WERI-Rb-1 (cell line): ENCODE data around the gene TGFBR3L.
A peak's percentile ranks its signal among the peaks of the same experiment; 100 is the strongest.

Experiments
- DNase-seq: peaks from one replicate; pipeline ENCODE4 v3.0.0-alpha.2; 2020
- H3K27ac ChIP-seq: fragments of 250-450 bp; sonication (Bioruptor Pico); 2 replicates; pipeline ENCODE4 v1.5.1; 2020; ENCODE audit warnings: mild to moderate bottlenecking, moderate library complexity
- H3K27me3 ChIP-seq: fragments of 250-450 bp; sonication (Bioruptor Pico); 2 replicates; pipeline ENCODE4 v1.5.1; 2021; ENCODE audit warnings: mild to moderate bottlenecking, low read depth, moderate library complexity; ENCODE audit not compliant: insufficient read depth, severe bottlenecking
- H3K36me3 ChIP-seq: fragments of 250-450 bp; sonication (Bioruptor Pico); 2 replicates; pipeline ENCODE4 v1.5.1; 2020; ENCODE audit warnings: mild to moderate bottlenecking, moderate library complexity
- H3K4me3 ChIP-seq: 2 replicates; pipeline ENCODE4 v1.5.1; 2011; ENCODE audit warnings: low read depth, mild to moderate bottlenecking, control low read depth, low read length
- H3K9me3 ChIP-seq: fragments of 250-450 bp; sonication (Bioruptor Pico); 2 replicates; pipeline ENCODE4 v1.5.1; 2021; ENCODE audit warnings: mild to moderate bottlenecking, moderate library complexity; ENCODE audit not compliant: severe bottlenecking
- TF ChIP-seq, protein P1 (sequence below): IDR thresholded peaks from 2 replicates; pipeline ENCODE4 v1.5.1; 2011; ENCODE audit warnings: low read depth, mild to moderate bottlenecking, control low read depth, inconsistent platforms, low read length

Gene TGFBR3L

DNA sequence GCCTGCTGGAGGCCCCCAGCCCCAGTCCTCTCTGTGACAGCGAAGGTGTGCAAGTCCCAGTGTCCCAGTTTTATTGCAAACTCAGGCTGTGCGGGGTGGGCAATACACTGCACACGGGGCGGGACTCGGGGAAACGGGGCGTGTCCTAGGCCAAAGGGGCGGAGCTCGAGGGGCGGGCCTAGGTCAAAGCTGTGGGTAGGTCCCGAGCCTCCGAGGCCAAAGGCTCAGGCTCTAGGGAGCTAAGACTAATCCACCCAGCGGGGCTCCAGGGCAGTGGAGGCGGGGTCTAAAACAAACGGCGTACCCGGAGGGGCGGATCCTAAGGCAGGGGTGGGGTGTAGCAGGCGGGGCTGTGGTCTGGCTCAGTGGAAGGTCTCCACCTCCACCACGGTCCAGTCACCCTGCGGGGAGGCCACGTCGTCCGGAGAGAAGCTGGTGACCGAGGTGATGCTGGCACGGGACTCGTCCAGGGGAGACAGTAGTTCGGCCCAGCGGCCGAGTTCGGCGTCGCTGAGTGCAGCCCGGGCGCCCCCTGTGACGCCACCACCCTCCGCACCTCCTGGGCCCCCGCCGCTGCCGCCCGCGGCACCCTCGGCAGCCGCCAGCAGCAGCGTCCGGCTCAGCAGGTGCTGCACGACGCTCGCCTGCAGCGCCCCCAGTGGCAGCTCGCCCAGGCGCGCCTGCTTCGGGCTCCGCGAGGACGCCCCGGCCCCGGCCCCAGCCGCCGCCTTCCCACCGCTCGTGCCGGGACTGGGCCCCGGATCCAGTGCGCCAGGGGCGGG lies 45.8 kb upstream of the TGFBR3L start:
- TF ChIP-seq, protein P1, sequence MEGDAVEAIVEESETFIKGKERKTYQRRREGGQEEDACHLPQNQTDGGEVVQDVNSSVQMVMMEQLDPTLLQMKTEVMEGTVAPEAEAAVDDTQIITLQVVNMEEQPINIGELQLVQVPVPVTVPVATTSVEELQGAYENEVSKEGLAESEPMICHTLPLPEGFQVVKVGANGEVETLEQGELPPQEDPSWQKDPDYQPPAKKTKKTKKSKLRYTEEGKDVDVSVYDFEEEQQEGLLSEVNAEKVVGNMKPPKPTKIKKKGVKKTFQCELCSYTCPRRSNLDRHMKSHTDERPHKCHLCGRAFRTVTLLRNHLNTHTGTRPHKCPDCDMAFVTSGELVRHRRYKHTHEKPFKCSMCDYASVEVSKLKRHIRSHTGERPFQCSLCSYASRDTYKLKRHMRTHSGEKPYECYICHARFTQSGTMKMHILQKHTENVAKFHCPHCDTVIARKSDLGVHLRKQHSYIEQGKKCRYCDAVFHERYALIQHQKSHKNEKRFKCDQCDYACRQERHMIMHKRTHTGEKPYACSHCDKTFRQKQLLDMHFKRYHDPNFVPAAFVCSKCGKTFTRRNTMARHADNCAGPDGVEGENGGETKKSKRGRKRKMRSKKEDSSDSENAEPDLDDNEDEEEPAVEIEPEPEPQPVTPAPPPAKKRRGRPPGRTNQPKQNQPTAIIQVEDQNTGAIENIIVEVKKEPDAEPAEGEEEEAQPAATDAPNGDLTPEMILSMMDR: peak; percentile 13; the same call in 1 of the 2 replicates
- peaks cover 58% of the 10 kb centered on the region for H3K36me3 ChIP-seq
- H3K27me3 ChIP-seq: no peaks in the 10 kb centered on the region
- no peaks in the 10 kb centered on the region for H3K9me3 ChIP-seq
- H3K27ac ChIP-seq: peak overlapping the region; percentile 62
- no peak overlapping the region for H3K4me3 ChIP-seq
- peak; percentile 75 for DNase-seq

DNA sequence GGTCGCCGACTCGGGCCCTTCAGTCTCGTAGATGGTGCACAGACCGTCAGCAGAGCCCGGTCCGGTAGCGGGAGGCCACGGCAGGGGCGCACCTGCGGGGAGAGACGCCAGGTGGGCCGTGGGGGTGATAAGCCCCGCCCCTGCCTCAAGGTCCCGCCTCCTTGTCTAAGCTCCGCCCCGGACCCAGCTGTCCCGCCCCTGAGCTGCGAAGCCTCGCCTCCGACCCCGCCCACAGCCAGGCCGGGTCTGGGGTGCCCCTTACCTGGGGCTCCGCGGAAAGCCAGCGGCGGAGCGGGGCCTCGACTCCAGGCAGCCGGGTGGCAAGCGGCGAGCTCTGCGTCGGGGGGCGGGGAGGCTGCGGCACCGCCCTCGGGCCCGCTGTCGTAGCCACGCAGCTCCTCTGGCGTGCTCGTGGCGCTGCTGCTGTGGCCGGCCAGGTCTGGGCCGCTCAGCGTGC lies 45.1 kb upstream of the TGFBR3L start:
- Histone ChIP-seq H3K4me3 (no peak overlapping the region), H3K27ac (no peak overlapping the region), H3K36me3 (peaks cover 55% of the 10 kb centered on the region), H3K9me3 (no peaks in the 10 kb centered on the region), H3K27me3 (no peaks in the 10 kb centered on the region)
- no peak for DNase-seq
- TF ChIP-seq, protein P1: no peak

GRCh38 chr19:7869910-7870511 lies 44.6 kb upstream of the TGFBR3L start:
- no peak overlapping the region for H3K4me3 ChIP-seq
- no peak overlapping the region for H3K27ac ChIP-seq
- DNase-seq: peak; percentile 71
- TF ChIP-seq, protein P1: no peak
- peaks cover 55% of the 10 kb centered on the region for H3K36me3 ChIP-seq
- no peaks in the 10 kb centered on the region for H3K27me3 ChIP-seq
- no peaks in the 10 kb centered on the region for H3K9me3 ChIP-seq

DNA sequence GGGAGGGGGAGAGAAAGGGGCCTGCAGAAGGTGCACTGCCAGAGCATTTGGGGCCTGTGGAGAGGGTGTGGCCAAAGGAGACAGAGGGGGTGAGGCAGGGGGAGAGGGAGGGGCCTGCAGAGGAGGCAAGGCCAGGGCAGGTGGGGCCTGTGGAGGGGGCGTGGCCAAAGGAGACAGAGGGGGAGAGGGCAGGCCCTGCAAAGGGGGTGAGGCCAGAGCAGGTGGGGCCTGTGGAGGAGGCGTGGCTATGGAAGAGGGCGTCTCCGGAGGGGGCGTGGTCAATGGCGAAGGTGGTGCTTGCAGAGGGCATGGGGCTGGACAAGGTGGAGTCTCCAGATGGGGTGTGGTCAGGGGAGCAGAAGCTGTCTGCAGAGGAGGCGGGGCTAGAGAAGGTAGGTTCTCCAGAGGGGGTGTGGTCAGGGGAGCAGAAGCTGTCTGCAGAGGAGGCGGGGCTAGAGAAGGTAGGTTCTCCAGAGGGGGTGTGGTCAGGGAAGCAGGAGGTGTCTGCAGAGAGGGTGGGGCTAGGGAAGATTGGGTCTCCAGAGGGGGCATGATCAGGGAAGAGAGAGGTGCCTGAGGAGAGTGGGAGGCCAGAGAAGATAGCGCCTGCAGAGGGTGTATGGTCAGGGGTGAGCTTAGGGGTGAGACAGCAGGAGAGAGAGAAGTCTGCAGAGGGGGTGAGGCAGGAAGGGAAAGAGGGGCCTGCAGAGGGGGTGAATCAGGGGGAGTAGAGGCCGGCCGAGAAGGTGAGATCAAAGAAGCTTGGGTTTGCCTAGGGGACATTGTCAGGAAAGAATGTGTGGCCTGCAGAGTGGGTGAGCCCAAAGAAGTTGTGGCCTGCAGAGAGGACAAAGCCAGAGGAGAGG lies 43.8 kb upstream of the TGFBR3L start:
- Histone ChIP-seq H3K4me3 (no peak overlapping the region), H3K9me3 (no peaks in the 10 kb centered on the region), H3K27ac (no peak overlapping the region), H3K27me3 (no peaks in the 10 kb centered on the region), H3K36me3 (peaks cover 55% of the 10 kb centered on the region)
- DNase-seq: peak; percentile 87
- TF ChIP-seq, protein P1: no peak

GRCh38 chr19:7871437-7872305 lies 43.0 kb upstream of the TGFBR3L start:
- H3K36me3 ChIP-seq: peaks cover 53% of the 10 kb centered on the region
- DNase-seq: peak; percentile 93
- no peaks in the 10 kb centered on the region for H3K27me3 ChIP-seq
- no peak overlapping the region for H3K4me3 ChIP-seq
- no peak overlapping the region for H3K27ac ChIP-seq
- TF ChIP-seq, protein P1: no peak
- no peaks in the 10 kb centered on the region for H3K9me3 ChIP-seq
